ENCODE results near the gene MARCO. TPM values are rescaled to one million over a fixed set of nuclear protein-coding genes. Genes with fewer than 3 reads are reported as not detected.

Gene MARCO
- total and polyA plus RNA-seq, 4 donors = 21.8 to 113 (median 61.6) TPM

DNA sequence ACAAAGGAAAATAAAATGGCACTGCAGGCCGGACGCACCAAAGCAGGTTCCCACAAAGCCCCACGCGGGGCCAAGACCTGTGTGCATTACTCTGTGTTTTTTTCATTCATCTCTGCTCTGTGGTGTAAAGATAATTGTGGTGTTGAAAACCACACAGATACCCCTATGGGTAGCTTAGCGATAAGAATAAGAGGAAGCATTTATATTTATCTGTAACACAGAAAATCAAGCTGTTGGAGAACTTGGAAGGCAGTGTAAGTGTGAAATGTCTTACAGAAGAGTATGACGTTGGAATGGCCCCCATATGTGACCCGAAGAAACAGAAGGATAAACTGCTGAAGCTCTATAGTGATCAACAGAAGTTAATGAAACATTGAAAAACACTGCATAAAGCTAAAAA is 20.3 kb upstream of the MARCO start:
- Histone ChIP-seq H3K36me3 (ENCODE audit: control insufficient read depth in 4 of 4, insufficient read depth in 3 of 4, low read depth in 1 of 4, low read length in 3 of 4) (no peaks in the 10 kb centered on the region), H3K4me3 (ENCODE audit: low read depth in 1 of 3, low read length in 3 of 3) (no peak overlapping the region), H3K27me3 (ENCODE audit: control insufficient read depth in 4 of 4, insufficient read depth in 4 of 4, low read length in 3 of 4) (no peaks in the 10 kb centered on the region), H3K9me3 (ENCODE audit: control insufficient read depth in 4 of 4, low read length in 3 of 4) (no peaks in the 10 kb centered on the region), H3K4me1 (ENCODE audit: control insufficient read depth in 4 of 4, insufficient read depth in 4 of 4, low read length in 3 of 4) (no peaks in the 10 kb centered on the region), H3K9ac (ENCODE audit: low read depth in 1 of 2, low read length in 2 of 2) (no peak overlapping the region), H3K27ac (ENCODE audit: low read depth in 1 of 2, low read length in 2 of 2) (no peak overlapping the region)
- TF ChIP-seq FOXA1 (IDR thresholded peaks at IDR 0.05) (no peak), HNF4A (conservative IDR thresholded peaks at IDR 0.05) (no peak)
- 73% methylated on average over 7 of the region's 7 CpGs for WGBS
- DNase-seq (ENCODE audit: low spot score) = no peak

DNA sequence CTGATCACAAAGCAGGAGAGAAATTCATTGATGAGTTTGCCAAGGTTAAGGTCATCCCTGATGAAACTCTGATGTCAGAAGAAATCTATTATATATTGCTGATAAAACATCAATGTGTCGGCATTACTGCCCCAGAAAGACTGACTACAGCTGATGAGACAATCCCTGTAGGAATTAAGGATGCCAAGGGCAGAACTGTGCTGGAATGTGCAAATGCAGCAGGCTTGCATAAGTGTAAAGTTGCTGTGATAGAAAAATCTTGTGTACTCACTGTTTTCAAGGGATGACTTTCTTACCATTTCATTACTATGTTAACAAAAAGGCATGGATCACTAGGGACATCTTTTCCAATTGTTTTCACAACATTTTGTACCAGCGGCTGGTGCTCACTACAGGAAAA is 19.7 kb upstream of the MARCO start:
- Histone ChIP-seq H3K27ac (ENCODE audit: low read depth in 1 of 2, low read length in 2 of 2) (no peak overlapping the region), H3K4me1 (ENCODE audit: control insufficient read depth in 4 of 4, insufficient read depth in 4 of 4, low read length in 3 of 4) (no peaks in the 10 kb centered on the region), H3K27me3 (ENCODE audit: control insufficient read depth in 4 of 4, insufficient read depth in 4 of 4, low read length in 3 of 4) (no peaks in the 10 kb centered on the region), H3K4me3 (ENCODE audit: low read depth in 1 of 3, low read length in 3 of 3) (no peak overlapping the region), H3K36me3 (ENCODE audit: control insufficient read depth in 4 of 4, insufficient read depth in 3 of 4, low read depth in 1 of 4, low read length in 3 of 4) (no peaks in the 10 kb centered on the region), H3K9ac (ENCODE audit: low read depth in 1 of 2, low read length in 2 of 2) (no peak overlapping the region), H3K9me3 (ENCODE audit: control insufficient read depth in 4 of 4, low read length in 3 of 4) (no peaks in the 10 kb centered on the region)
- TF ChIP-seq JUND (IDR thresholded peaks at IDR 0.05) (no peak), TAF1 (conservative IDR thresholded peaks at IDR 0.05) (no peak), FOXA2 (IDR thresholded peaks at IDR 0.05) (no peak), FOXA1 (IDR thresholded peaks at IDR 0.05) (no peak), RXRA (IDR thresholded peaks at IDR 0.05) (no peak), HNF4G (IDR thresholded peaks at IDR 0.05) (no peak), HNF4A (conservative IDR thresholded peaks at IDR 0.05) (no peak), NR2F2 (IDR thresholded peaks at IDR 0.05) (no peak), ZBTB33 (IDR thresholded peaks at IDR 0.05) (no peak), SP1 (IDR thresholded peaks at IDR 0.05) (no peak), MAX (IDR thresholded peaks at IDR 0.05) (no peak), YY1 (IDR thresholded peaks at IDR 0.05) (no peak), GABPA (IDR thresholded peaks at IDR 0.05 in 1 of 2, conservative IDR thresholded peaks at IDR 0.05 in 1 of 2) (no peak), ATF3 (IDR thresholded peaks at IDR 0.05) (no peak), RAD21 (IDR thresholded peaks at IDR 0.05) (no peak)
- TF ChIP-seq, protein P1, sequence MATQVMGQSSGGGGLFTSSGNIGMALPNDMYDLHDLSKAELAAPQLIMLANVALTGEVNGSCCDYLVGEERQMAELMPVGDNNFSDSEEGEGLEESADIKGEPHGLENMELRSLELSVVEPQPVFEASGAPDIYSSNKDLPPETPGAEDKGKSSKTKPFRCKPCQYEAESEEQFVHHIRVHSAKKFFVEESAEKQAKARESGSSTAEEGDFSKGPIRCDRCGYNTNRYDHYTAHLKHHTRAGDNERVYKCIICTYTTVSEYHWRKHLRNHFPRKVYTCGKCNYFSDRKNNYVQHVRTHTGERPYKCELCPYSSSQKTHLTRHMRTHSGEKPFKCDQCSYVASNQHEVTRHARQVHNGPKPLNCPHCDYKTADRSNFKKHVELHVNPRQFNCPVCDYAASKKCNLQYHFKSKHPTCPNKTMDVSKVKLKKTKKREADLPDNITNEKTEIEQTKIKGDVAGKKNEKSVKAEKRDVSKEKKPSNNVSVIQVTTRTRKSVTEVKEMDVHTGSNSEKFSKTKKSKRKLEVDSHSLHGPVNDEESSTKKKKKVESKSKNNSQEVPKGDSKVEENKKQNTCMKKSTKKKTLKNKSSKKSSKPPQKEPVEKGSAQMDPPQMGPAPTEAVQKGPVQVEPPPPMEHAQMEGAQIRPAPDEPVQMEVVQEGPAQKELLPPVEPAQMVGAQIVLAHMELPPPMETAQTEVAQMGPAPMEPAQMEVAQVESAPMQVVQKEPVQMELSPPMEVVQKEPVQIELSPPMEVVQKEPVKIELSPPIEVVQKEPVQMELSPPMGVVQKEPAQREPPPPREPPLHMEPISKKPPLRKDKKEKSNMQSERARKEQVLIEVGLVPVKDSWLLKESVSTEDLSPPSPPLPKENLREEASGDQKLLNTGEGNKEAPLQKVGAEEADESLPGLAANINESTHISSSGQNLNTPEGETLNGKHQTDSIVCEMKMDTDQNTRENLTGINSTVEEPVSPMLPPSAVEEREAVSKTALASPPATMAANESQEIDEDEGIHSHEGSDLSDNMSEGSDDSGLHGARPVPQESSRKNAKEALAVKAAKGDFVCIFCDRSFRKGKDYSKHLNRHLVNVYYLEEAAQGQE (IDR thresholded peaks at IDR 0.05) = no peak
- TF ChIP-seq, protein P2, sequence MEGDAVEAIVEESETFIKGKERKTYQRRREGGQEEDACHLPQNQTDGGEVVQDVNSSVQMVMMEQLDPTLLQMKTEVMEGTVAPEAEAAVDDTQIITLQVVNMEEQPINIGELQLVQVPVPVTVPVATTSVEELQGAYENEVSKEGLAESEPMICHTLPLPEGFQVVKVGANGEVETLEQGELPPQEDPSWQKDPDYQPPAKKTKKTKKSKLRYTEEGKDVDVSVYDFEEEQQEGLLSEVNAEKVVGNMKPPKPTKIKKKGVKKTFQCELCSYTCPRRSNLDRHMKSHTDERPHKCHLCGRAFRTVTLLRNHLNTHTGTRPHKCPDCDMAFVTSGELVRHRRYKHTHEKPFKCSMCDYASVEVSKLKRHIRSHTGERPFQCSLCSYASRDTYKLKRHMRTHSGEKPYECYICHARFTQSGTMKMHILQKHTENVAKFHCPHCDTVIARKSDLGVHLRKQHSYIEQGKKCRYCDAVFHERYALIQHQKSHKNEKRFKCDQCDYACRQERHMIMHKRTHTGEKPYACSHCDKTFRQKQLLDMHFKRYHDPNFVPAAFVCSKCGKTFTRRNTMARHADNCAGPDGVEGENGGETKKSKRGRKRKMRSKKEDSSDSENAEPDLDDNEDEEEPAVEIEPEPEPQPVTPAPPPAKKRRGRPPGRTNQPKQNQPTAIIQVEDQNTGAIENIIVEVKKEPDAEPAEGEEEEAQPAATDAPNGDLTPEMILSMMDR (IDR thresholded peaks at IDR 0.05; ENCODE audit: low read depth, low read length, missing input control) = no peak
- DNase-seq (ENCODE audit: low spot score) = no peak
- 82% methylated on average over 2 of the region's 2 CpGs for WGBS
